GM12878 (cell line): ENCODE results near the gene STAT5B. TPM values are rescaled to one million over a fixed set of nuclear protein-coding genes. Genes with fewer than 3 reads are reported as not detected.

Source experiments
- ATAC-seq: fragments of 200-7000 bp; cut with Tn5 transposase; 3 replicates; pipeline ENCODE4 v1.9.1; 2020; ENCODE audit warnings: mild to moderate bottlenecking, moderate library complexity
- BruUV-seq: library from RNA; stranded (reverse); fragments of 400-500 nt; replicated peaks from 2 replicates; lab custom pipeline; 2021; lab: Mats Ljungman, UMichigan
- CTCF ChIA-PET: fragments of 300-600 bp; sonication (Branson Sonifier 250); formaldehyde crosslinking; extraction: SDS; loops from one replicate; lab custom pipeline; 2021; ENCODE audit warnings: inconsistent platforms; lab: Yijun Ruan, JAX
- POLR2A ChIA-PET: fragments of 350-600 bp; formaldehyde crosslinking; extraction: SDS; loops from one replicate; lab custom pipeline; 2021; ENCODE audit warnings: inconsistent platforms; lab: Charles Lee
- RAD21 ChIA-PET: fragments of 300-600 bp; sonication (Branson Sonifier 250); formaldehyde crosslinking; loops from one replicate; lab custom pipeline; 2023; ENCODE audit warnings: antibody characterized with exemption; ENCODE audit not compliant: unreplicated experiment; lab: Charles Lee
- SMC1A ChIA-PET: fragments of 300-600 bp; sonication (Branson Sonifier 250); formaldehyde crosslinking; loops from one replicate; lab custom pipeline; 2023; ENCODE audit not compliant: unreplicated experiment, uncharacterized antibody; lab: Charles Lee
- DNase-seq: peaks from one replicate; pipeline ENCODE4 v3.0.0-alpha.2; 2011; ENCODE audit warnings: low read depth, low spot score
- FAIRE-seq: peaks from 3 replicates; lab custom pipeline; 2011; peaks lifted over from hg19 to GRCh38; lab: Jason Lieb, UNC
- H2AFZ ChIP-seq: 2 replicates; pipeline ENCODE4 v1.6.0; 2011; ENCODE audit warnings: low read depth, low read length, control low read depth; ENCODE audit not compliant: control insufficient read depth
- H3K27ac ChIP-seq: 2 replicates; pipeline ENCODE4 v1.5.1; 2011; ENCODE audit warnings: control low read depth; ENCODE audit not compliant: control insufficient read depth, insufficient read depth
- H3K27me3 ChIP-seq, 2 experiments: replicated peaks in 1 of 2; 2 replicates each; pipeline versions ENCODE4 v1.6.0 to v1.6.1; 2011; ENCODE audit warnings: low read length in 1 of 2; ENCODE audit not compliant: control insufficient read depth in 2 of 2, insufficient read depth in 2 of 2
- H3K36me3 ChIP-seq, 2 experiments: 2 replicates each; pipeline ENCODE4 v1.5.1; 2011; ENCODE audit warnings: low read length in 1 of 2; ENCODE audit not compliant: control insufficient read depth in 2 of 2, insufficient read depth in 2 of 2
- H3K4me1 ChIP-seq: 2 replicates; pipeline ENCODE4 v1.6.1; 2011; ENCODE audit warnings: mild to moderate bottlenecking, low read length, moderate library complexity, mixed read lengths; ENCODE audit not compliant: control insufficient read depth, insufficient read depth
- H3K4me2 ChIP-seq: 2 replicates; pipeline ENCODE4 v1.6.0; 2011; ENCODE audit warnings: control low read depth; ENCODE audit not compliant: control insufficient read depth, insufficient read depth
- H3K4me3 ChIP-seq: fragments of 200-600 bp; sonication (generic); 2 replicates; pipeline ENCODE4 v1.5.1; 2016
- H3K79me2 ChIP-seq: 2 replicates; pipeline ENCODE4 v1.6.0; 2011; ENCODE audit warnings: low read length; ENCODE audit not compliant: control insufficient read depth, insufficient read depth
- H3K9ac ChIP-seq: 2 replicates; pipeline ENCODE4 v1.8.0; 2011; ENCODE audit warnings: low read length, control low read depth, mixed read lengths; ENCODE audit not compliant: control insufficient read depth, insufficient read depth
- H3K9me3 ChIP-seq: replicated peaks from 3 replicates; pipeline ENCODE4 v1.5.1; 2011; ENCODE audit warnings: mild to moderate bottlenecking, low read length; ENCODE audit not compliant: control insufficient read depth, insufficient read depth
- H4K20me1 ChIP-seq: 2 replicates; pipeline ENCODE4 v1.6.0; 2011; ENCODE audit not compliant: control insufficient read depth, insufficient read depth
- ETV6 ChIP-seq, 2 experiments: fragments of 450-650 bp in 1 of 2; IDR thresholded peaks in 1 of 2; conservative IDR thresholded peaks in 1 of 2; 2 replicates each; pipeline ENCODE4 v1.6.1; 2014; ENCODE audit warnings: antibody characterized with exemption in 1 of 2, borderline replicate concordance in 1 of 2, low read depth in 1 of 2, mild to moderate bottlenecking in 1 of 2, moderate library complexity in 1 of 2
- HDAC2 ChIP-seq: fragments of 200-600 bp; sonication (generic); IDR thresholded peaks from 2 replicates; pipeline ENCODE4 v1.6.1; 2017
- HDAC6 ChIP-seq: fragments of 200-600 bp; sonication (generic); IDR thresholded peaks from one replicate; pipeline ENCODE4 v1.8.0; 2017; ENCODE audit warnings: antibody characterized with exemption; ENCODE audit not compliant: unreplicated experiment
- MYB ChIP-seq: fragments of 150-350 bp; IDR thresholded peaks from 2 replicates; pipeline ENCODE4 v1.6.1; 2014; ENCODE audit warnings: mild to moderate bottlenecking, low read depth, low read length, borderline replicate concordance
- NFXL1 ChIP-seq: fragments of 450-650 bp; IDR thresholded peaks from 2 replicates; pipeline ENCODE4 v1.6.1; 2017; ENCODE audit warnings: antibody characterized with exemption, mild to moderate bottlenecking, borderline replicate concordance
- NR2C2 ChIP-seq: IDR thresholded peaks from 2 replicates; pipeline ENCODE4 v1.6.1; 2011; ENCODE audit warnings: borderline replicate concordance, low read depth; ENCODE audit not compliant: control insufficient read depth, insufficient read length
- PAX5 ChIP-seq: IDR thresholded peaks from 2 replicates; pipeline ENCODE4 v1.6.1; 2011; ENCODE audit warnings: low read depth, low read length, borderline replicate concordance
- POU2F2 ChIP-seq: IDR thresholded peaks from 3 replicates; pipeline ENCODE4 v1.6.1; 2011; ENCODE audit warnings: low read depth, mild to moderate bottlenecking, low read length, borderline replicate concordance
- RCOR1 ChIP-seq: conservative IDR thresholded peaks from 2 replicates; pipeline ENCODE4 v1.6.1; 2012; ENCODE audit warnings: low read depth, low read length, improper control_type of control experiment
- SUPT20H ChIP-seq: IDR thresholded peaks from 2 replicates; pipeline ENCODE4 v1.6.1; 2011; ENCODE audit warnings: low read depth, mild to moderate bottlenecking, low read length, moderate library complexity, borderline replicate concordance; ENCODE audit not compliant: control insufficient read depth
- TARDBP ChIP-seq: IDR thresholded peaks from 2 replicates; pipeline ENCODE4 v1.6.1; 2016; ENCODE audit warnings: borderline replicate concordance
- ZZZ3 ChIP-seq: IDR thresholded peaks from 2 replicates; pipeline ENCODE4 v1.6.1; 2011; ENCODE audit warnings: low read depth; ENCODE audit not compliant: control insufficient read depth, insufficient read length
- WGBS: methylation state at CpG from one replicate; pipeline ENCODE4 v1.1.6; 2016; ENCODE audit warnings: low lambda C conversion rate; ENCODE audit not compliant: insufficient replicate concordance, insufficient coverage; ENCODE audit errors: missing lambda C conversion rate; 5-methylcytosine and 5-hydroxymethylcytosine counted together
- in situ Hi-C: fragments of 300-500 bp; cut with MboI; formaldehyde crosslinking; loops from 9 replicates; pipeline ENCODE4 v1.14.3; 2018; ENCODE audit warnings: mixed read lengths
- intact Hi-C: fragments of 100-400 bp; cut with micrococcal nuclease; formaldehyde crosslinking; loops from one replicate; pipeline ENCODE4 v1.14.2; 2022; ENCODE audit not compliant: unreplicated experiment
- polyA plus RNA-seq, 11 experiments: library from polyadenylated mRNA; depleted of rRNA in 4 of 11; unstranded in 6 of 11; stranded (reverse) in 5 of 11; fragments of >200 nt; fragmentation: Nextera tagmentation in 4 of 11; fragmentation: Illumina TruSeq in 1 of 11; extraction: Ambion mirVana in 4 of 11; extraction: Trizol in 1 of 11; gene quantifications; 1 replicate in 1 of 11; 2 replicates in 10 of 11; pipeline versions ENCODE4 v1.2.1 to v1.2.3, GENCODE V29; 2011 to 2016; ENCODE audit warnings: inconsistent platforms in 2 of 11, missing spikeins in 2 of 11, low read depth in 1 of 11
- total RNA-seq, 4 experiments: library from RNA; depleted of rRNA in 3 of 4; stranded (reverse); fragments of >200 nt in 3 of 4; fragmentation: Illumina TruSeq in 1 of 4; extraction: Trizol in 1 of 4; gene quantifications; 2 replicates each; pipeline versions ENCODE4 v1.2.1 to v1.2.3, GENCODE V29; 2013 to 2021
- TF ChIP-seq, protein P1 (sequence below): fragments of 450-650 bp; IDR thresholded peaks from 2 replicates; pipeline ENCODE4 v1.6.1; 2016; ENCODE audit warnings: mild to moderate bottlenecking
- TF ChIP-seq, protein P2 (sequence below): IDR thresholded peaks from 2 replicates; pipeline ENCODE4 v1.6.1; 2012; ENCODE audit warnings: low read depth, low read length, improper control_type of control experiment
- TF ChIP-seq, protein P3 (sequence below): IDR thresholded peaks from 2 replicates; pipeline ENCODE4 v1.6.1; 2011; ENCODE audit warnings: mild to moderate bottlenecking, low read depth, low read length, moderate library complexity; ENCODE audit not compliant: insufficient replicate concordance

STAT5B gene
- total and polyA plus RNA-seq, 10 of the 15 experiments (the other 5 are each of a cell fraction or from before 2014, with no cell fraction given) = 11.0 to 69.6 (median 46.7) TPM

DNA sequence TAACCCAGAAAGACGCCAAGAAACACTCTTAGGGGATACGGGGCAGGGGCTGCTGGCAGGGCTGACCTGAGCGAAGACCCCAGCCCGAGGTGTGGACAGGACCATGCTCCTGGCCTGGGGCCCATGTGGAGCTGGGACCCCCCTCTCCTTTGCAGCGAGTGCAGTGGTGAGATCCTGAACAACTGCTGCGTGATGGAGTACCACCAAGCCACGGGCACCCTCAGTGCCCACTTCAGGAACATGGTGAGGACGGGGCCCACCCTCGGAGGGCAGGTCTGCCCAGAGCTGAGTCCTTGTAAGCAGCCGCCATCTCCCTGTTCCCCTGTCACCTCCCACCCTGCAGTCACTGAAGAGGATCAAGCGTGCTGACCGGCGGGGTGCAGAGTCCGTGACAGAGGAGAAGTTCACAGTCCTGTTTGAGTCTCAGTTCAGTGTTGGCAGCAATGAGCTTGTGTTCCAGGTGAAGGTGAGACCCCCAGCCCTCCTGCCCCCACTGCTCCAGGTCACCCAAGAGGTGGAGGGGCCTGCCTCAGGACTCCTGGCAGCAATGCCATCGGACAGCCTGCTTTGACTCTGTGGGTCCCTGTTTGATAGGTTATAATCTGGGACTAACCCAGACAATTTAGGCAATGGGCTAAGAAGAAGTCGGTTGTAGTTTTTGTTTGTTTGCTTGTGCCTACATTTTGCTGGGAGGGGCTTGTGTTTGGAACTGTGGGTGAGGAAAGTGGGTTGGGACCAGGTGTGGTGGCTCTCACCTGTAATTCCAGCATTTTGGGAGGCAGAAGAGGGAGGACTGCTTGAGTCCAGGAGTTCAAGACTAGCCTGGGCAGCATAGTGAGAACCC lies 28.2 kb upstream of the STAT5B start (continued):
- TF ChIP-seq, protein P1, sequence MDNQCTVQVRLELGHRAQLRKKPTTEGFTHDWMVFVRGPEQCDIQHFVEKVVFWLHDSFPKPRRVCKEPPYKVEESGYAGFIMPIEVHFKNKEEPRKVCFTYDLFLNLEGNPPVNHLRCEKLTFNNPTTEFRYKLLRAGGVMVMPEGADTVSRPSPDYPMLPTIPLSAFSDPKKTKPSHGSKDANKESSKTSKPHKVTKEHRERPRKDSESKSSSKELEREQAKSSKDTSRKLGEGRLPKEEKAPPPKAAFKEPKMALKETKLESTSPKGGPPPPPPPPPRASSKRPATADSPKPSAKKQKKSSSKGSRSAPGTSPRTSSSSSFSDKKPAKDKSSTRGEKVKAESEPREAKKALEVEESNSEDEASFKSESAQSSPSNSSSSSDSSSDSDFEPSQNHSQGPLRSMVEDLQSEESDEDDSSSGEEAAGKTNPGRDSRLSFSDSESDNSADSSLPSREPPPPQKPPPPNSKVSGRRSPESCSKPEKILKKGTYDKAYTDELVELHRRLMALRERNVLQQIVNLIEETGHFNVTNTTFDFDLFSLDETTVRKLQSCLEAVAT = no peak
- no peak for TF ChIP-seq TARDBP

DNA sequence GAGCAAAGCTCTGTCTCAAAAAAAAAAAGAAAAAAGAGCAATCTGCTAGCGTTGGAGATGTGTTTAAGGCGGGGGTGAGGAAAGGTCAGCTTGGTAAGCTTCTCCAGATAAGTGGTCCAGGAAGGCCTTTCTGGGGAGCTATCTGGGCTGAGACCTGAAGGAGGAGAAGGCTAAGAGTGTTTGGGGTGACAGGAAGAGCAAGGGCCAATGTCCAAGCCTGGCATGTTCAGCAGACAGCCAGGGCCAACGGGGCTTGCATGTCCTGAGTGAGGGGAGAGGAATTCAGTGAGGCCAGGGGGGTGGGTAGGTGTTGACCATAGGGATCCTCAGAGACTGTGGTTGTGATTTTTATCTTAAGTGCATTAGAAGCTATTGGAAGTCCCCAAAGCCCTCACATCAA lies 27.5 kb upstream of the STAT5B start:
- ChIA-PET RAD21 (interaction anchor here (0.6 kb wide), 1 partner anchor 112 kb away, joined by 3 read pairs; no protein-coding TSS in a partner anchor), POLR2A (no interaction called here), CTCF (interaction anchor here (1.2 to 1.4 kb wide), 2 partner anchors 99 to 183 kb away, joined by 4 read pairs; no protein-coding TSS in a partner anchor), SMC1A (no interaction called here)
- H4K20me1 ChIP-seq = no peaks in the 10 kb centered on the region
- peaks cover under 1 to 19% of the 10 kb centered on the region in 2 experiments; a peak in 3 of 4 replicates for H3K36me3 ChIP-seq
- H2AFZ ChIP-seq = no peak overlapping the region
- H3K9ac ChIP-seq = no peak overlapping the region
- H3K4me2 ChIP-seq = no peak overlapping the region
- H3K27me3 ChIP-seq = no peaks in the 10 kb centered on the region
- no TSS peak for BruUV-seq
- no peak for ATAC-seq
- H3K4me3 ChIP-seq = no peak overlapping the region
- no peak for FAIRE-seq
- no peak overlapping the region for H3K27ac ChIP-seq
- H3K9me3 ChIP-seq = no peaks in the 10 kb centered on the region
- in situ Hi-C loops = no loop called here
- TF ChIP-seq HDAC6 = no peak
- TF ChIP-seq, protein P2, sequence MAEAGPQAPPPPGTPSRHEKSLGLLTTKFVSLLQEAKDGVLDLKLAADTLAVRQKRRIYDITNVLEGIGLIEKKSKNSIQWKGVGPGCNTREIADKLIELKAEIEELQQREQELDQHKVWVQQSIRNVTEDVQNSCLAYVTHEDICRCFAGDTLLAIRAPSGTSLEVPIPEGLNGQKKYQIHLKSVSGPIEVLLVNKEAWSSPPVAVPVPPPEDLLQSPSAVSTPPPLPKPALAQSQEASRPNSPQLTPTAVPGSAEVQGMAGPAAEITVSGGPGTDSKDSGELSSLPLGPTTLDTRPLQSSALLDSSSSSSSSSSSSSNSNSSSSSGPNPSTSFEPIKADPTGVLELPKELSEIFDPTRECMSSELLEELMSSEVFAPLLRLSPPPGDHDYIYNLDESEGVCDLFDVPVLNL = no peak
- TF ChIP-seq PAX5 = no peak
- TF ChIP-seq MYB = no peak
- no peak for TF ChIP-seq NR2C2
- TF ChIP-seq HDAC2 = no peak
- TF ChIP-seq RCOR1 = no peak
- no peak for TF ChIP-seq ETV6 (conservative IDR thresholded peaks at IDR 0.05 in 1 of 2, IDR thresholded peaks at IDR 0.05 in 1 of 2; ENCODE audit: borderline replicate concordance in 1 of 2, low read depth in 1 of 2)
- no peak for TF ChIP-seq POU2F2
- TF ChIP-seq NFXL1 = no peak
- TF ChIP-seq SUPT20H = no peak
- TF ChIP-seq, protein P3, sequence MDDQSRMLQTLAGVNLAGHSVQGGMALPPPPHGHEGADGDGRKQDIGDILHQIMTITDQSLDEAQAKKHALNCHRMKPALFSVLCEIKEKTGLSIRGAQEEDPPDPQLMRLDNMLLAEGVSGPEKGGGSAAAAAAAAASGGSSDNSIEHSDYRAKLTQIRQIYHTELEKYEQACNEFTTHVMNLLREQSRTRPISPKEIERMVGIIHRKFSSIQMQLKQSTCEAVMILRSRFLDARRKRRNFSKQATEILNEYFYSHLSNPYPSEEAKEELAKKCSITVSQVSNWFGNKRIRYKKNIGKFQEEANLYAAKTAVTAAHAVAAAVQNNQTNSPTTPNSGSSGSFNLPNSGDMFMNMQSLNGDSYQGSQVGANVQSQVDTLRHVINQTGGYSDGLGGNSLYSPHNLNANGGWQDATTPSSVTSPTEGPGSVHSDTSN = no peak
- no peak for TF ChIP-seq ZZZ3
- no peak for DNase-seq
- no peaks in the 10 kb centered on the region for H3K4me1 ChIP-seq
- WGBS = 81% methylated on average over 3 of the region's 3 CpGs
- H3K79me2 ChIP-seq = no peaks in the 10 kb centered on the region
- intact Hi-C loops = no loop called here
